Naive B cell (primary cell): ENCODE data around the gene ARHGEF11. TPM values are rescaled to one million over a fixed set of nuclear protein-coding genes. Genes with fewer than 3 reads are reported as not detected.
"Not testable (repeated sequence)": the region's sequence is repeated elsewhere in the genome, so short reads cannot be mapped to it uniquely, and the experiment has no call there.

Experiments
- ATAC-seq, 2 donors: fragments of 150-1000 bp; cut with Tn5 transposase; 2 replicates each; pipeline ENCODE4 v1.10.0; 2021; ENCODE audit warnings: low read depth in 2 of 2, mild to moderate bottlenecking in 2 of 2, moderate library complexity in 2 of 2
- DNase-seq: peaks from one replicate; pipeline ENCODE4 v3.0.0; 2022
- H3K27ac Mint-ChIP-seq, 6 donors: one replicate each; pipeline ENCODE4 v1.8.0; 2020 to 2022; ENCODE audit warnings: mild to moderate bottlenecking in 6 of 6, mixed read lengths in 6 of 6, moderate library complexity in 5 of 6, inconsistent platforms in 2 of 6
- H3K27me3 Mint-ChIP-seq, 3 donors: one replicate each; pipeline ENCODE4 v1.8.0; 2021 to 2022; ENCODE audit warnings: mixed read lengths in 3 of 3, mild to moderate bottlenecking in 1 of 3
- H3K36me3 Mint-ChIP-seq, 2 donors: one replicate each; pipeline ENCODE4 v1.8.0; 2020 to 2022; ENCODE audit warnings: mixed read lengths in 2 of 2, inconsistent platforms in 1 of 2, mild to moderate bottlenecking in 1 of 2
- H3K4me1 Mint-ChIP-seq, 3 donors: one replicate each; pipeline ENCODE4 v1.8.0; 2020 to 2022; ENCODE audit warnings: mixed read lengths in 3 of 3, inconsistent platforms in 1 of 3, mild to moderate bottlenecking in 1 of 3, moderate library complexity in 1 of 3
- H3K4me3 Mint-ChIP-seq, 8 donors: one replicate each; pipeline ENCODE4 v1.8.0; 2020 to 2022; ENCODE audit warnings: mild to moderate bottlenecking in 8 of 8, mixed read lengths in 8 of 8, moderate library complexity in 8 of 8, inconsistent platforms in 2 of 8
- H3K9me3 Mint-ChIP-seq, 7 donors: one replicate each; pipeline ENCODE4 v1.8.0; 2020 to 2022; ENCODE audit warnings: mixed read lengths in 7 of 7, mild to moderate bottlenecking in 5 of 7, inconsistent platforms in 2 of 7, moderate library complexity in 1 of 7
- polyA plus RNA-seq, 6 donors: library from polyadenylated mRNA; unstranded; fragments of 300-500 nt; fragmentation: Illumina TruSeq; gene quantifications; one replicate each; pipeline ENCODE4 v1.2.3, GENCODE V29; 2021; ENCODE audit warnings: low read depth in 6 of 6

Gene ARHGEF11
- polyA plus RNA-seq, 6 donors from 2014 or later: 2.0 to 5.6 (median 3.0) TPM

- no peaks in the 10 kb centered on the region for H3K9me3 Mint-ChIP-seq
- no peak overlapping the region for H3K27ac Mint-ChIP-seq
Measured at GRCh38 chr1:157081707-157082106, 36.2 kb upstream of the ARHGEF11 start.

GRCh38 chr1:157080714-157081113 is 35.2 kb upstream of the ARHGEF11 start:
- Mint-ChIP-seq H3K36me3 (no peaks in the 10 kb centered on the region), H3K27ac (peak overlapping the region in 1 of 6 donors; percentile 49), H3K4me3 (no peak overlapping the region), H3K4me1 (no peaks in the 10 kb centered on the region), H3K9me3 (no peaks in the 10 kb centered on the region), H3K27me3 (peaks cover 29 to 51% (median 50%) of the 10 kb centered on the region in 3 donors)
- ATAC-seq (no peak), DNase-seq (no peak)

More at GRCh38 chr1:157081707-157082106, 36.2 kb upstream of the ARHGEF11 start:
- no peaks in the 10 kb centered on the region for H3K4me1 Mint-ChIP-seq
- no peak for ATAC-seq
- peaks cover 21 to 48% (median 48%) of the 10 kb centered on the region in 3 donors for H3K27me3 Mint-ChIP-seq
- no peak overlapping the region for H3K4me3 Mint-ChIP-seq
- DNase-seq: no peak
- H3K36me3 Mint-ChIP-seq: no peaks in the 10 kb centered on the region

DNA sequence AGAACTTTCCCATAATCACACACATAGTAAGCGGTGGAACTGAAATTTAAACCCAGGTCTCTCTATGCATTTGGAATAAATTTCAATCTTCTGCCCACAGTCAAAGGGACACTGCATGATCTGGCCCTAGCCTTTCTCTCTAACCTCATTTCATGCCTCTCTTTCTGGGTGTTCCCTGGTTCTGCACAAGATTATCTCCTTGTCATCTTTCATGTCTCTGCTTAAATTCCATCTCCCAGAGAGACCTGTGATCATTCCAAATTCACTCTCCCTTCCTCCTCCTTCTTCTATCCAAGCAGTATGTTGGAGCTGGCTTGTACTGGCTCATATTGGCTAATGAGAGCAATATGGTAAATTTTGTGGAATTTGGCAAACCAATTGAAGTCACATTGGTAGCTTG is 31.9 kb upstream of the ARHGEF11 start:
- H3K27ac Mint-ChIP-seq: no peak overlapping the region
- peaks cover 0 to 2% (median 0%) of the 10 kb centered on the region in 7 donors for H3K9me3 Mint-ChIP-seq
- H3K4me3 Mint-ChIP-seq: no peak overlapping the region
- peaks cover 0 to 11% (median 0%) of the 10 kb centered on the region in 3 donors for H3K4me1 Mint-ChIP-seq
- H3K36me3 Mint-ChIP-seq: no peaks in the 10 kb centered on the region
- peaks cover 41 to 55% (median 51%) of the 10 kb centered on the region in 3 donors for H3K27me3 Mint-ChIP-seq
- no peak for ATAC-seq
- no peak for DNase-seq

DNA sequence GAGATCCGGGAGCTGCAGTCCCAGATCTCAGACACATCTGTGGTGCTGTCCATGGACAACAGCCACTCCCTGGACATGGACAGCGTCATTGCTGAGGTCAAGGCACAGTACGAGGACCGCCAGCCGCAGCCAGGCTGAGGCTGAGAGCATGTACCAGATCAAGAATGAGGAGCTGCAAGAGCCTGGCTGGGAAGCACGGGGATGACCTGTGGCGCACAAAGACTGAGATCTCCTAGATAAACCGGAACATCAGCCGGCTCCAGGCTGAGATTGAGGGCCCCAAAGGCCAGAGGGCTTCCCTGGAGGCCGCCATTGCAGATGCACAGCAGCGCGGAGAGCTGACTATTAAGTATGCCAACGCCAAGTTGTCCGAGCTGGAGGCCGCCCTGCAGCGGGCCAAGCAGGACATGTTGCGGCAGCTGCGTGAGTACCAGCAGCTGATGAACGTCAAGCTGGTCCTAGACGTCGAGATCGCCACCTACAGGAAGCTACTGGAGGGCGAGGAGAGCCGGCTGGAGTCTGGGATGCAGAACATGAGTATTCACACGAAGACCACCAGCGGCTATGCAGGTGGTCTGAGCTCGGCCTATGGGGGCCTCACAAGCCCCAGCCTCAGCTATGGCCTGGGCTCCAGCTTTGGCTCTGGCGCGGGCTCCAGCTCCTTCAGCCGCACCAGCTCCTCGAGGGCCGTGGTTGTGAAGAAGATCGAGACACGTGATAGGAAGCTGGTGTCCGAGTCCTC is 28.6 kb upstream of the ARHGEF11 start:
- Mint-ChIP-seq H3K36me3 (no peaks in the 10 kb centered on the region), H3K27me3 (peaks cover 31 to 40% (median 38%) of the 10 kb centered on the region in 3 donors), H3K4me3 (peak overlapping the region in 1 of 8 donors; percentile 30), H3K9me3 (peaks cover 0 to 2% (median 0%) of the 10 kb centered on the region in 7 donors), H3K4me1 (peaks cover 0 to 11% (median 0%) of the 10 kb centered on the region in 3 donors), H3K27ac (no peak overlapping the region)
- ATAC-seq: no peak
- DNase-seq: no peak

GRCh38 chr1:157069601-157070000 is 24.1 kb upstream of the ARHGEF11 start:
- peaks cover 0 to 10% (median 0%) of the 10 kb centered on the region in 3 donors for H3K4me1 Mint-ChIP-seq
- DNase-seq (no peak), ATAC-seq (no peak)
- no peak overlapping the region for H3K4me3 Mint-ChIP-seq
- H3K27me3 Mint-ChIP-seq: peaks cover 36 to 48% (median 41%) of the 10 kb centered on the region in 3 donors
- H3K36me3 Mint-ChIP-seq: no peaks in the 10 kb centered on the region
- H3K9me3 Mint-ChIP-seq: peaks cover 0 to 7% (median 0%) of the 10 kb centered on the region in 7 donors
- H3K27ac Mint-ChIP-seq: no peak overlapping the region

- not testable (repeated sequence) for ATAC-seq
- peaks cover 38 to 52% (median 39%) of the 10 kb centered on the region in 3 donors for H3K27me3 Mint-ChIP-seq
Measured at GRCh38 chr1:157059241-157059640, 13.7 kb upstream of the ARHGEF11 start.

DNA sequence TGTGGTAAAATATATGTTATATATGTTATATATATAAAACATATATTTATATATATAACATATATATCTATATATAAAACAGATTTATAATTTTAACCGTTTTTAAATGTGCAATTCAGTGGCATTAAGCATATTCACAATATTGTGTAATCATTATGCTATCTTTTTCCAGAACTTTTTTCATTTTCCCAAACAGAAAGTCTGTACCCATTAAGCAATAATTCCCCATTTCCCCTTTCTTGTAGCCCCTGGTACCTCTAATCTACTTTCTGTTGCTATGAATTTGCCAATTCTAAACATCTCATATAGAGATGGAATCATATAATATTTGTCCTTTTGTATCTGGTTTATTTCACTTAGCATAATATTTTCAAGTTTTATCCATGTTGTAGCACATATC is 10.7 kb upstream of the ARHGEF11 start:
- H3K27ac Mint-ChIP-seq: no peak overlapping the region
- no peak for ATAC-seq
- no peak for DNase-seq
- H3K9me3 Mint-ChIP-seq: peaks cover 0 to 40% (median 23%) of the 10 kb centered on the region in 7 donors
- H3K27me3 Mint-ChIP-seq: peaks cover 42 to 54% (median 43%) of the 10 kb centered on the region in 3 donors
- H3K4me1 Mint-ChIP-seq: no peaks in the 10 kb centered on the region
- no peak overlapping the region for H3K4me3 Mint-ChIP-seq
- peaks cover 0 to 6% of the 10 kb centered on the region in 2 donors for H3K36me3 Mint-ChIP-seq

More at GRCh38 chr1:157059241-157059640, 13.7 kb upstream of the ARHGEF11 start:
- H3K4me3 Mint-ChIP-seq, H3K4me1 Mint-ChIP-seq, H3K27ac Mint-ChIP-seq, DNase-seq: not testable (repeated sequence)
- H3K36me3 Mint-ChIP-seq: peaks cover 0 to 12% of the 10 kb centered on the region in 2 donors
- H3K9me3 Mint-ChIP-seq: peaks cover 0 to 24% (median 16%) of the 10 kb centered on the region in 7 donors

DNA sequence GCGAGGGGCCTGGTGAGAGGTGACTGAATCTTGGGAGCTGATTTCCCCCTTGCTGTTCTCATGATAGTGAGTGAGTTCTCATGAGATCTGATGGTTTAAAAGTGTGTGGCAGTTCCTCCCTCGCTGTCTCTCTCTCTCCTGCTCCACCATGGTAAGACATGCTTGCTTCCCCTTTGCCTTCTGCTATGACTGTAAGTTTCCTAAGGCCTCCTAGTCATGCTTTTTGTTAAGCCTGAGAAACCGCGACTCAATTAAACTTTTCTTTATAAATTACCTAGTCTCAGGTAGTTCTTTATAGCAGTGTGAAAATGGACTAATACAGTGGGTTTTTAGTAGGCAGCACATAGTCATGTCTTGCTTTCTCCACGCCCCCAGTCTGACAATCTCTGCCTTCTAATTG is 10.2 kb upstream of the ARHGEF11 start:
- H3K27me3 Mint-ChIP-seq: peaks cover 44 to 54% (median 46%) of the 10 kb centered on the region in 3 donors
- not testable (repeated sequence) for DNase-seq, ATAC-seq

GRCh38 chr1:157050836-157051235 is 5.3 kb upstream of the ARHGEF11 start:
- Mint-ChIP-seq H3K27me3 (peaks cover 52 to 68% (median 54%) of the 10 kb centered on the region in 3 donors), H3K36me3 (peaks cover 0 to 15% of the 10 kb centered on the region in 2 donors), H3K27ac (no peak overlapping the region), H3K4me3 (no peak overlapping the region), H3K4me1 (peaks cover 4 to 9% (median 5%) of the 10 kb centered on the region in 3 donors), H3K9me3 (peaks cover 0 to 31% (median 19%) of the 10 kb centered on the region in 7 donors)
- ATAC-seq (no peak), DNase-seq (no peak)

More for the DNA sequence above, 10.2 kb upstream of the ARHGEF11 start:
- H3K4me3 Mint-ChIP-seq, H3K4me1 Mint-ChIP-seq, H3K27ac Mint-ChIP-seq, H3K36me3 Mint-ChIP-seq: not testable (repeated sequence)
- peaks cover 0 to 39% (median 22%) of the 10 kb centered on the region in 7 donors for H3K9me3 Mint-ChIP-seq

GRCh38 chr1:157047062-157047410 is 1.5 kb upstream of the ARHGEF11 start:
- peaks cover 72 to 84% (median 74%) of the 10 kb centered on the region in 3 donors for H3K27me3 Mint-ChIP-seq
- peaks cover 9 to 15% (median 10%) of the 10 kb centered on the region in 3 donors for H3K4me1 Mint-ChIP-seq
- no peak for DNase-seq
- peak overlapping the region in 7 of 8 donors; percentile 51 to 98 (median 95) for H3K4me3 Mint-ChIP-seq
- H3K27ac Mint-ChIP-seq: peak overlapping the region in 1 of 6 donors; percentile 35
- H3K36me3 Mint-ChIP-seq: peaks cover 0 to 15% of the 10 kb centered on the region in 2 donors
- peaks cover 0 to 17% (median 11%) of the 10 kb centered on the region in 7 donors for H3K9me3 Mint-ChIP-seq
- ATAC-seq: no peak

DNA sequence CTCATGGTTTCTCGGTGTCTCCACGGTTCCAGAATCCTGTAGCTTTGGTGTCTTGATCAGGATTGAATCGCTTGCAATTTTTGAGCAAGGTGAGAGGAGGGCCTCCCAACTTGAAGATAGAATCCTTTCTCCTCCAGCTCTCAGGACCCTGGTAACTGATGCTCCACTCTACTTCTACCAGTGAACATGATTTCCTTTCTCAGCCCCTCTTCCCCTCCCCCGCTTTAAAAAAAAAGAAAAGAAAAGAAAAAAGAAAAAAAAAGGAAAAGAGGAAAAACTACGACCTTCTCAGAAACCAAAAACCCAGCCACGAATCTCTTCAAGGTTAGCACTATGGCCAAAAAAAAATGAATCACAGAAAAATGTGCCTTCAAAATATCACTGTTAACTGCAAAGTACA is 1.2 kb downstream of the ARHGEF11 start:
- no peak overlapping the region for H3K27ac Mint-ChIP-seq
- no peak for ATAC-seq
- H3K4me3 Mint-ChIP-seq: peak overlapping the region in 2 of 8 donors; percentile 54 to 79

DNA sequence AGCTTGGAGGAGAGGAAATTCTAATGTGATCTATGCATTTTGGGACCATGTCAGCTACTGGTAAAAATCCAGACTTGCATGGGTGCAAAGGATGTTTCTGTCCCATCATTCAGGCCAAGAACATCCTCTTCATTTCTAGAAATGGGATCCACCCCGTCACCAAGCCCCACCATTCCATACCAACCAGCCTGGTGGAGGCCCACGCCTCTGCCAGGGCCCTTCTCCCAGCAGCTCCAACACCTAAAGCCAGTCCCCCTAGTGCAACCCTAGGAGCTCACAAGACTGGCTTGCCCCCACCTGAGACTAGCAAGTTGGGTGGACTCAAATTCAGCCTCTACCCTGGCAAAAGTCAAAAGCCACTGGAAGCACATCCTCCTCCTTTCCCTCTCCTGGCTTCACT is 1.9 kb downstream of the ARHGEF11 start:
- Mint-ChIP-seq H3K4me3 (peak overlapping the region in 3 of 8 donors; percentile 34 to 59 (median 43)), H3K27ac (no peak overlapping the region), H3K36me3 (peaks cover 0 to 14% of the 10 kb centered on the region in 2 donors), H3K27me3 (peaks cover 70 to 79% (median 72%) of the 10 kb centered on the region in 3 donors), H3K4me1 (peaks cover 9 to 15% (median 10%) of the 10 kb centered on the region in 3 donors), H3K9me3 (peaks cover 0 to 5% (median 0%) of the 10 kb centered on the region in 7 donors)
- no peak for ATAC-seq
- no peak for DNase-seq

More for the DNA sequence above, 1.2 kb downstream of the ARHGEF11 start:
- Mint-ChIP-seq H3K4me1 (peaks cover 9 to 15% (median 10%) of the 10 kb centered on the region in 3 donors), H3K27me3 (peaks cover 70 to 77% (median 72%) of the 10 kb centered on the region in 3 donors), H3K9me3 (peaks cover 0 to 5% (median 0%) of the 10 kb centered on the region in 7 donors), H3K36me3 (peaks cover 0 to 7% of the 10 kb centered on the region in 2 donors)
- DNase-seq: no peak

DNA sequence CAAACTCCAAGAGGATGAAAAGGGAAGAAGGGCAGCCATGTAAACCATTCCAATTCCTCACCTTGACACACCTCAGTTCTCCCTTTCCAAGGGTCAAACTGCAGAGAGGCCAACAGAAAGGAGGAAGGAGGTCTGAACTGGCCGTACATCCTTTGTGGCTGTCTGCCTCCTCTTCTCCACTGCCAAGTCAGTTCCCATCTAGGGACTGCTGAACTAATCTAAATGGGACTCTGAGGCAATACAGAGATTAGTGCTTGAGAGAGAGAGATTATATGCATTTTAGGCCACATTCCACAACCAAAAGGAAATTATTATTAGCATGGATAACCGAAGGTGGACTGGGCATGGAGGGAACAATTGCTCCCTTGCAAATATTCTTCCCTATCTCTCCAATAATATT is 2.7 kb downstream of the ARHGEF11 start:
- peaks cover 0 to 5% (median 0%) of the 10 kb centered on the region in 7 donors for H3K9me3 Mint-ChIP-seq
- H3K4me1 Mint-ChIP-seq: peaks cover 9 to 15% (median 10%) of the 10 kb centered on the region in 3 donors
- no peak for DNase-seq
- H3K27me3 Mint-ChIP-seq: peaks cover 65 to 74% (median 68%) of the 10 kb centered on the region in 3 donors
- H3K36me3 Mint-ChIP-seq: peaks cover 0 to 15% of the 10 kb centered on the region in 2 donors
- no peak overlapping the region for H3K27ac Mint-ChIP-seq
- no peak overlapping the region for H3K4me3 Mint-ChIP-seq
- no peak for ATAC-seq
